HTR-8/SVneo (cell line): Measurements from ENCODE around the gene IZUMO1R.
"Not testable (repeated sequence)": the region's sequence is repeated elsewhere in the genome, so short reads cannot be mapped to it uniquely, and the experiment has no call there.

Experiments used
- DNase-seq: peaks from one replicate; pipeline ENCODE4 v3.0.0; 2011; ENCODE audit warnings: low spot score, mixed read lengths; ENCODE audit not compliant: insufficient read length
- FAIRE-seq: peaks from 2 replicates; lab custom pipeline; 2011; peaks lifted over from hg19 to GRCh38; lab: Jason Lieb, UNC

IZUMO1R gene

GRCh38 chr11:94322501-94322900 is 18.1 kb downstream of the IZUMO1R start:
- FAIRE-seq (no peak), DNase-seq (no peak)

- FAIRE-seq (no peak), DNase-seq (no peak)
These were observed 21.3 kb downstream of the IZUMO1R start for GRCh38 chr11:94325681-94326080.

GRCh38 chr11:94326947-94327346 is 22.6 kb downstream of the IZUMO1R start:
- FAIRE-seq (no peak), DNase-seq (no peak)

GRCh38 chr11:94328587-94329080 is 24.3 kb downstream of the IZUMO1R start:
- no peak for DNase-seq
- FAIRE-seq: no peak

- FAIRE-seq: no peak
- no peak for DNase-seq
These were observed 25.1 kb downstream of the IZUMO1R start for GRCh38 chr11:94329501-94329900.

GRCh38 chr11:94330789-94331188 is 26.4 kb downstream of the IZUMO1R start:
- FAIRE-seq: no peak
- no peak for DNase-seq

GRCh38 chr11:94332814-94333213 is 28.4 kb downstream of the IZUMO1R start:
- DNase-seq (no peak), FAIRE-seq (no peak)

- DNase-seq (no peak), FAIRE-seq (no peak)
These were observed 31.7 kb downstream of the IZUMO1R start for GRCh38 chr11:94336033-94336432.

GRCh38 chr11:94338651-94339050 is 34.3 kb downstream of the IZUMO1R start:
- no peak for DNase-seq
- FAIRE-seq: no peak

GRCh38 chr11:94342250-94342649 is 37.9 kb downstream of the IZUMO1R start:
- FAIRE-seq: no peak
- no peak for DNase-seq

GRCh38 chr11:94343495-94343894 is 39.1 kb downstream of the IZUMO1R start:
- FAIRE-seq: no peak
- no peak for DNase-seq

GRCh38 chr11:94346311-94346710 is 41.9 kb downstream of the IZUMO1R start:
- DNase-seq, FAIRE-seq: not testable (repeated sequence)

- not testable (repeated sequence) for FAIRE-seq, DNase-seq
These were observed 46.6 kb downstream of the IZUMO1R start for GRCh38 chr11:94350850-94351563.
